ENCODE results near the gene PLIN1. TPM values are rescaled to one million over a fixed set of nuclear protein-coding genes. Genes with fewer than 3 reads are reported as not detected.

The PLIN1 gene
- total RNA-seq, 4 donors from 2014 or later, result 144 to 392 (median 300) TPM

DNA sequence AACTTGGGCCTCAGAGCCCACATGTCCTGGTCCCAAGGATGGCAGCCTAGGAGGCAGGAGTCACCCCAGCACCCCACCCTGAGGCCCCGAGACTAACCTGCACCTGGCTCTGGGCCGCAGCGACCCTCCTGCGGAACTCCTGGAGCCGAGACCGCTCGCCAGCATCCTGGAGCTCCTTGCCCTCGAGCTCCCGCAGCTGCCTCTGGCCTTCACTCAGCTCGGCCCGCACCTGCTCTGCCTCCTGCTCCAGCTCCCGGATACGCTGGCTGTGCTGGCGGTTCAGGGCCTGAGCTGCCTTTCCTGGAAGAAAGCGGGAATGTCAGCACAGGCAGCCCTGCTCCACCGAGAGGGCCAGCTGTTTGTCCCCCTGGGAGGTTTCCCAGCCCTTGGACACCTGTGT is 37.1 kb downstream of the PLIN1 start:
- H3K27me3 ChIP-seq, result no peaks in the 10 kb centered on the region
- peaks cover 0 to 4% (median 0%) of the 10 kb centered on the region in 4 donors for H3K4me1 ChIP-seq
- no peak overlapping the region for H3K27ac ChIP-seq
- peaks cover 0 to 39% (median 0%) of the 10 kb centered on the region in 3 donors for H3K36me3 ChIP-seq
- TF ChIP-seq EP300 (IDR thresholded peaks at IDR 0.05), result no peak
- no peak for TF ChIP-seq POLR2A (IDR thresholded peaks at IDR 0.05)
- TF ChIP-seq, protein P1, sequence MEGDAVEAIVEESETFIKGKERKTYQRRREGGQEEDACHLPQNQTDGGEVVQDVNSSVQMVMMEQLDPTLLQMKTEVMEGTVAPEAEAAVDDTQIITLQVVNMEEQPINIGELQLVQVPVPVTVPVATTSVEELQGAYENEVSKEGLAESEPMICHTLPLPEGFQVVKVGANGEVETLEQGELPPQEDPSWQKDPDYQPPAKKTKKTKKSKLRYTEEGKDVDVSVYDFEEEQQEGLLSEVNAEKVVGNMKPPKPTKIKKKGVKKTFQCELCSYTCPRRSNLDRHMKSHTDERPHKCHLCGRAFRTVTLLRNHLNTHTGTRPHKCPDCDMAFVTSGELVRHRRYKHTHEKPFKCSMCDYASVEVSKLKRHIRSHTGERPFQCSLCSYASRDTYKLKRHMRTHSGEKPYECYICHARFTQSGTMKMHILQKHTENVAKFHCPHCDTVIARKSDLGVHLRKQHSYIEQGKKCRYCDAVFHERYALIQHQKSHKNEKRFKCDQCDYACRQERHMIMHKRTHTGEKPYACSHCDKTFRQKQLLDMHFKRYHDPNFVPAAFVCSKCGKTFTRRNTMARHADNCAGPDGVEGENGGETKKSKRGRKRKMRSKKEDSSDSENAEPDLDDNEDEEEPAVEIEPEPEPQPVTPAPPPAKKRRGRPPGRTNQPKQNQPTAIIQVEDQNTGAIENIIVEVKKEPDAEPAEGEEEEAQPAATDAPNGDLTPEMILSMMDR (IDR thresholded peaks at IDR 0.05), result no peak
- no peak overlapping the region for H3K4me3 ChIP-seq
- WGBS, 2 donors, result 90 to 95% methylated on average over 13 to 16 of the region's 16 CpGs
- no peaks in the 10 kb centered on the region for H3K9me3 ChIP-seq
- DNase-seq (ENCODE audit: low spot score in 2 of 2), result no peak

GRCh38 chr15:89641053-89641452 is 38.1 kb downstream of the PLIN1 start:
- Histone ChIP-seq H3K27ac (no peak overlapping the region), H3K27me3 (no peaks in the 10 kb centered on the region), H3K36me3 (peaks cover 0 to 36% (median 0%) of the 10 kb centered on the region in 3 donors), H3K4me3 (no peak overlapping the region), H3K9me3 (no peaks in the 10 kb centered on the region), H3K4me1 (no peaks in the 10 kb centered on the region)
- TF ChIP-seq EP300 (IDR thresholded peaks at IDR 0.05) (no peak), POLR2A (IDR thresholded peaks at IDR 0.05) (no peak)
- TF ChIP-seq, protein P1 (IDR thresholded peaks at IDR 0.05), result no peak
- no peak for DNase-seq (ENCODE audit: low spot score in 2 of 2)
- WGBS, 2 donors, result 75 to 81% methylated on average over 5 of the region's 5 CpGs

DNA sequence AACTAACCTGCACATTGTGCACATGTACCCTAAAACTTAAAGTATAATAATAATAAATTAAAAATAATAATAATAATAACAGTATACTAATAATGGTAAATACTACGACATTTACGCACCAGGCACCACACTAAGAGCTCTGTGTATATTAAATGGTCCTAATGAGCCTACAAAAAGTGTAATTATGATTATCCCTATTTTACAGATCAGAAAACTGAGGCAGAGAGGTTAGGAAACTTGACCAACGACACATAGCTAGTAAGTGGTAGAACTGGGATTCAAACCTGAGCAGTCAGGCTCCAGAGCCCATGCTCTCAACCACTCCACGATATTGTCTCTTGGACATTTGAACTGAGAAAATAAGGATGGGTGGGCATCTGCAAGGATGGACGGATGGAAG is 38.9 kb downstream of the PLIN1 start:
- Histone ChIP-seq H3K36me3 (peaks cover 0 to 28% (median 0%) of the 10 kb centered on the region in 3 donors), H3K4me3 (no peak overlapping the region), H3K27ac (no peak overlapping the region), H3K4me1 (no peaks in the 10 kb centered on the region), H3K27me3 (no peaks in the 10 kb centered on the region), H3K9me3 (no peaks in the 10 kb centered on the region)
- DNase-seq (ENCODE audit: low spot score in 2 of 2), result no peak
- TF ChIP-seq POLR2A (IDR thresholded peaks at IDR 0.05) (no peak), EP300 (IDR thresholded peaks at IDR 0.05) (no peak)
- WGBS, 2 donors, result 93 to 98% methylated on average over 5 of the region's 5 CpGs

GRCh38 chr15:89633585-89633984 is 45.6 kb downstream of the PLIN1 start:
- Histone ChIP-seq H3K36me3 (peaks cover 0 to 62% (median 0%) of the 10 kb centered on the region in 3 donors), H3K4me3 (no peak overlapping the region), H3K27ac (no peak overlapping the region), H3K4me1 (no peaks in the 10 kb centered on the region), H3K27me3 (no peaks in the 10 kb centered on the region), H3K9me3 (no peaks in the 10 kb centered on the region)
- DNase-seq (ENCODE audit: low spot score in 2 of 2), result no peak
- TF ChIP-seq EP300 (IDR thresholded peaks at IDR 0.05), result no peak
- no peak for TF ChIP-seq POLR2A (IDR thresholded peaks at IDR 0.05)
- TF ChIP-seq, protein P1 (IDR thresholded peaks at IDR 0.05), result no peak
- 92 to 96% methylated on average over 23 of the region's 23 CpGs for WGBS, 2 donors

DNA sequence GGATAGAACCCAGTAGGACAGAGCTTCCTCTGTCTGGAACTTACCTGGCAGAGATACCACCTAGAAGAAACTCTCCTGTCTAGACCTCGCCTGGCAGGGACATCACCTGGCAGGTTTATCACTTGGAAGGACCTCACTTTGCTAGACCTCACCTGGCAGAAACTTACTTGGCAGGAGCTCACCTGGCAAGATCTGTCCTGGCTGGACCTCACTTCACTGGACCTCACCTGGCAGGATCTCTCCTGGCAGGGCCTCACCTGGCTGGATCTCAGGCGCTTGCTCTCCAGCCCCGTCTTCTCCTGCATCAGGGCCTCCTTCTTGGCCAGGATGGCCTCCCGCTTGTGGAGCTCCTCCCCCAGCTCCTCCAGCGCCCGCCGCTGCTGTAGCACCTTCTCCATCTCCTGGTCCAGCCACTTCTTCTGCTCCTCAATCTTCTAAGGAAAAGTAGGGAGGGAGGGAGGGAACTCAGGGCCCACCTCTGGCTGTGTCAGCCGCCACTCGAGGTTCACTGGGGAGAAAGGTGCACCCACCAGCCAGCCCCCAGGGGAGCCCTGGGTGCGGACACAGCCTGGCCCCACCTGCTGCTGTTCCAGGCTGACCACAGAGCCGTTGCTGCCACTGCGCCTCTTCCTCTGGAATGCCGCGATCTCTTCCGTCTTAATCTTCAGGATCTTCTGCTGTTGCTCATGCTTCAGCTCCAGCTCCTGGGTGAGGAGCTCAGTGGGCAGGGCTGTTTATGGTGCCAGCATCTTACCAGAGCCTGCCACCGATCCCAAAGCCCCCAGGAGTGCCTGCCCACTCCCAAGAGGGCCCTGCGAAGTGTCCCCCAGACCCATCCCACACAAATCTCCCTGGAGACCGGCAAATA is 46.4 kb downstream of the PLIN1 start:
- H3K27me3 ChIP-seq, result no peaks in the 10 kb centered on the region
- peaks cover 0 to 70% (median 0%) of the 10 kb centered on the region in 3 donors for H3K36me3 ChIP-seq
- H3K9me3 ChIP-seq, result no peaks in the 10 kb centered on the region
- no peaks in the 10 kb centered on the region for H3K4me1 ChIP-seq
- DNase-seq (ENCODE audit: low spot score in 2 of 2), result no peak
- 96% methylated on average over 18 of the region's 18 CpGs for WGBS, 2 donors
- H3K27ac ChIP-seq, result no peak overlapping the region
- TF ChIP-seq EP300 (IDR thresholded peaks at IDR 0.05) (no peak), POLR2A (IDR thresholded peaks at IDR 0.05) (no peak)
- TF ChIP-seq, protein P1 (IDR thresholded peaks at IDR 0.05), result no peak
- H3K4me3 ChIP-seq, result no peak overlapping the region

Measured in tibial nerve (tissue), 4 donors.